Measurements from ENCODE around the gene REC8. TPM values are rescaled to one million over a fixed set of nuclear protein-coding genes. Genes with fewer than 3 reads are reported as not detected.
"Not testable (repeated sequence)": the region's sequence is repeated elsewhere in the genome, so short reads cannot be mapped to it uniquely, and the experiment has no call there.

The REC8 gene
- total RNA-seq, 1 donor from 2014 or later, result 1.6 TPM

GRCh38 chr14:24198814-24199524 lies 27.1 kb downstream of the REC8 start:
- peaks cover 48% of the 10 kb centered on the region for H3K4me1 ChIP-seq
- intact Hi-C loops (cut with micrococcal nuclease), result no loop called here
- DNase-seq, result no peak
- no peaks in the 10 kb centered on the region for H3K27me3 ChIP-seq (ENCODE audit: low read depth)
- peaks cover 29% of the 10 kb centered on the region for H3K36me3 ChIP-seq
- H3K27ac ChIP-seq (replicated peaks), result no peak overlapping the region
- H3K9me3 ChIP-seq (replicated peaks), result no peaks in the 10 kb centered on the region
- TF ChIP-seq CTCF (IDR thresholded peaks at IDR 0.05; ENCODE audit: borderline replicate concordance), result no peak
- H3K4me3 ChIP-seq, result no peak overlapping the region

- H3K36me3 ChIP-seq, result peaks cover 48% of the 10 kb centered on the region
- H3K4me3 ChIP-seq; intact Hi-C loops (cut with micrococcal nuclease); H3K27ac ChIP-seq (replicated peaks); DNase-seq; H3K9me3 ChIP-seq (replicated peaks); H3K27me3 ChIP-seq (ENCODE audit: low read depth): not testable (repeated sequence)
- peaks cover 14% of the 10 kb centered on the region for H3K4me1 ChIP-seq
Observed at GRCh38 chr14:24202538-24202937, 30.7 kb downstream of the REC8 start.

GRCh38 chr14:24203249-24203886 lies 31.5 kb downstream of the REC8 start:
- intact Hi-C loops (cut with micrococcal nuclease); H3K27me3 ChIP-seq (ENCODE audit: low read depth); H3K4me3 ChIP-seq; H3K9me3 ChIP-seq (replicated peaks); DNase-seq; H3K27ac ChIP-seq (replicated peaks): not testable (repeated sequence)
- H3K4me1 ChIP-seq, result peaks cover 13% of the 10 kb centered on the region
- H3K36me3 ChIP-seq, result peaks cover 57% of the 10 kb centered on the region

- H3K4me1 ChIP-seq, result peaks cover 6% of the 10 kb centered on the region
- no peak overlapping the region for H3K4me3 ChIP-seq
- no peaks in the 10 kb centered on the region for H3K27me3 ChIP-seq (ENCODE audit: low read depth)
- TF ChIP-seq CTCF (IDR thresholded peaks at IDR 0.05; ENCODE audit: borderline replicate concordance), result no peak
- H3K27ac ChIP-seq (replicated peaks), result no peak overlapping the region
- DNase-seq, result no peak
- intact Hi-C loops (cut with micrococcal nuclease), result no loop called here
- H3K36me3 ChIP-seq, result peaks cover 68% of the 10 kb centered on the region
- H3K9me3 ChIP-seq (replicated peaks), result no peaks in the 10 kb centered on the region
Observed at GRCh38 chr14:24204163-24205146, 32.6 kb downstream of the REC8 start.

GRCh38 chr14:24206260-24207103 lies 34.6 kb downstream of the REC8 start:
- Histone ChIP-seq H3K4me1 (peaks cover 6% of the 10 kb centered on the region), H3K9me3 (replicated peaks) (no peaks in the 10 kb centered on the region), H3K27me3 (ENCODE audit: low read depth) (no peaks in the 10 kb centered on the region), H3K4me3 (no peak overlapping the region), H3K27ac (replicated peaks) (no peak overlapping the region), H3K36me3 (peaks cover 78% of the 10 kb centered on the region)
- TF ChIP-seq CTCF (IDR thresholded peaks at IDR 0.05; ENCODE audit: borderline replicate concordance), result no peak
- DNase-seq, result no peak
- intact Hi-C loops (cut with micrococcal nuclease), result no loop called here

GRCh38 chr14:24207104-24207551 lies 35.2 kb downstream of the REC8 start:
- H3K27ac ChIP-seq (replicated peaks), result no peak overlapping the region
- H3K36me3 ChIP-seq, result peaks cover 74% of the 10 kb centered on the region
- intact Hi-C loops (cut with micrococcal nuclease), result no loop called here
- peaks cover 9% of the 10 kb centered on the region for H3K4me1 ChIP-seq
- no peaks in the 10 kb centered on the region for H3K27me3 ChIP-seq (ENCODE audit: low read depth)
- no peaks in the 10 kb centered on the region for H3K9me3 ChIP-seq (replicated peaks)
- TF ChIP-seq CTCF (IDR thresholded peaks at IDR 0.05; ENCODE audit: borderline replicate concordance), result no peak
- no peak for DNase-seq
- no peak overlapping the region for H3K4me3 ChIP-seq

Measured in left ventricle myocardium inferior (tissue), 1 donor.